ENCODE data around the gene ADAM20. TPM values are rescaled to one million over a fixed set of nuclear protein-coding genes. Genes with fewer than 3 reads are reported as not detected.

ADAM20 gene
- total and polyA plus RNA-seq, 4 donors = 0.01 to 2.6 (median 0.17) TPM

DNA sequence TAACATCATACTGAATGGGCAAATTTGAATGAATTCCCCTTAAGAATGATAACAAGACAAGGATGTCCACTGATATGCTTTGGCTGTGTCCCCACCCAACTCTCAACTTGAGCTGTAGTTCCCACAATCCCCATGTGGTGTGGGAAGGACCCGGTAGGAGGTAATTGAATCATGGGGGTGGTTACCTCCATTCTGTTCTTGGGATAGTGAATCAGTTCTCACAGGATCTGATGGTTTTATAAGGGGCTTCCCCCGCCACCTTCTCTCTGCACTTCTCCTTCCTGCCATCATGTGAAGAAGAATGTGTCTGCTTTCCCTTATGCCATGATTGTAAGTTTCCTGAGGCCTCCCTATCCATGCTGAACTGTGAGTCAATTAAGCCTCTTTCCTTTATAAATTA, 36.3 kb upstream of the ADAM20 start:
- Histone ChIP-seq H3K4me3 (ENCODE audit: low read depth in 1 of 3, low read length in 3 of 3) (no peak overlapping the region), H3K27ac (ENCODE audit: low read depth in 1 of 2, low read length in 2 of 2) (no peak overlapping the region), H3K9me3 (ENCODE audit: control insufficient read depth in 4 of 4, low read length in 3 of 4) (no peaks in the 10 kb centered on the region), H3K4me1 (ENCODE audit: control insufficient read depth in 4 of 4, insufficient read depth in 4 of 4, low read length in 3 of 4) (no peaks in the 10 kb centered on the region), H3K36me3 (ENCODE audit: control insufficient read depth in 4 of 4, insufficient read depth in 3 of 4, low read depth in 1 of 4, low read length in 3 of 4) (peaks cover 0 to 4% (median 2%) of the 10 kb centered on the region in 4 donors), H3K27me3 (ENCODE audit: control insufficient read depth in 4 of 4, insufficient read depth in 4 of 4, low read length in 3 of 4) (no peaks in the 10 kb centered on the region), H3K9ac (ENCODE audit: low read depth in 1 of 2, low read length in 2 of 2) (no peak overlapping the region)
- 94% methylated on average over 2 of the region's 2 CpGs for WGBS
- DNase-seq (ENCODE audit: low spot score) = no peak
- TF ChIP-seq RXRA (IDR thresholded peaks at IDR 0.05) = no peak
- TF ChIP-seq, protein P1, sequence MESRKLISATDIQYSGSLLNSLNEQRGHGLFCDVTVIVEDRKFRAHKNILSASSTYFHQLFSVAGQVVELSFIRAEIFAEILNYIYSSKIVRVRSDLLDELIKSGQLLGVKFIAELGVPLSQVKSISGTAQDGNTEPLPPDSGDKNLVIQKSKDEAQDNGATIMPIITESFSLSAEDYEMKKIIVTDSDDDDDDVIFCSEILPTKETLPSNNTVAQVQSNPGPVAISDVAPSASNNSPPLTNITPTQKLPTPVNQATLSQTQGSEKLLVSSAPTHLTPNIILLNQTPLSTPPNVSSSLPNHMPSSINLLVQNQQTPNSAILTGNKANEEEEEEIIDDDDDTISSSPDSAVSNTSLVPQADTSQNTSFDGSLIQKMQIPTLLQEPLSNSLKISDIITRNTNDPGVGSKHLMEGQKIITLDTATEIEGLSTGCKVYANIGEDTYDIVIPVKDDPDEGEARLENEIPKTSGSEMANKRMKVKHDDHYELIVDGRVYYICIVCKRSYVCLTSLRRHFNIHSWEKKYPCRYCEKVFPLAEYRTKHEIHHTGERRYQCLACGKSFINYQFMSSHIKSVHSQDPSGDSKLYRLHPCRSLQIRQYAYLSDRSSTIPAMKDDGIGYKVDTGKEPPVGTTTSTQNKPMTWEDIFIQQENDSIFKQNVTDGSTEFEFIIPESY (IDR thresholded peaks at IDR 0.05) = no peak
- TF ChIP-seq JUND (IDR thresholded peaks at IDR 0.05) = no peak
- no peak for TF ChIP-seq GABPA (IDR thresholded peaks at IDR 0.05 in 1 of 2, conservative IDR thresholded peaks at IDR 0.05 in 1 of 2)
- no peak for TF ChIP-seq HNF4G (IDR thresholded peaks at IDR 0.05)
- no peak for TF ChIP-seq YY1 (IDR thresholded peaks at IDR 0.05)
- TF ChIP-seq, protein P2, sequence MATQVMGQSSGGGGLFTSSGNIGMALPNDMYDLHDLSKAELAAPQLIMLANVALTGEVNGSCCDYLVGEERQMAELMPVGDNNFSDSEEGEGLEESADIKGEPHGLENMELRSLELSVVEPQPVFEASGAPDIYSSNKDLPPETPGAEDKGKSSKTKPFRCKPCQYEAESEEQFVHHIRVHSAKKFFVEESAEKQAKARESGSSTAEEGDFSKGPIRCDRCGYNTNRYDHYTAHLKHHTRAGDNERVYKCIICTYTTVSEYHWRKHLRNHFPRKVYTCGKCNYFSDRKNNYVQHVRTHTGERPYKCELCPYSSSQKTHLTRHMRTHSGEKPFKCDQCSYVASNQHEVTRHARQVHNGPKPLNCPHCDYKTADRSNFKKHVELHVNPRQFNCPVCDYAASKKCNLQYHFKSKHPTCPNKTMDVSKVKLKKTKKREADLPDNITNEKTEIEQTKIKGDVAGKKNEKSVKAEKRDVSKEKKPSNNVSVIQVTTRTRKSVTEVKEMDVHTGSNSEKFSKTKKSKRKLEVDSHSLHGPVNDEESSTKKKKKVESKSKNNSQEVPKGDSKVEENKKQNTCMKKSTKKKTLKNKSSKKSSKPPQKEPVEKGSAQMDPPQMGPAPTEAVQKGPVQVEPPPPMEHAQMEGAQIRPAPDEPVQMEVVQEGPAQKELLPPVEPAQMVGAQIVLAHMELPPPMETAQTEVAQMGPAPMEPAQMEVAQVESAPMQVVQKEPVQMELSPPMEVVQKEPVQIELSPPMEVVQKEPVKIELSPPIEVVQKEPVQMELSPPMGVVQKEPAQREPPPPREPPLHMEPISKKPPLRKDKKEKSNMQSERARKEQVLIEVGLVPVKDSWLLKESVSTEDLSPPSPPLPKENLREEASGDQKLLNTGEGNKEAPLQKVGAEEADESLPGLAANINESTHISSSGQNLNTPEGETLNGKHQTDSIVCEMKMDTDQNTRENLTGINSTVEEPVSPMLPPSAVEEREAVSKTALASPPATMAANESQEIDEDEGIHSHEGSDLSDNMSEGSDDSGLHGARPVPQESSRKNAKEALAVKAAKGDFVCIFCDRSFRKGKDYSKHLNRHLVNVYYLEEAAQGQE (IDR thresholded peaks at IDR 0.05) = no peak
- no peak for TF ChIP-seq FOXA1 (IDR thresholded peaks at IDR 0.05)
- TF ChIP-seq, protein P3, sequence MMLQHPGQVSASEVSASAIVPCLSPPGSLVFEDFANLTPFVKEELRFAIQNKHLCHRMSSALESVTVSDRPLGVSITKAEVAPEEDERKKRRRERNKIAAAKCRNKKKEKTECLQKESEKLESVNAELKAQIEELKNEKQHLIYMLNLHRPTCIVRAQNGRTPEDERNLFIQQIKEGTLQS (IDR thresholded peaks at IDR 0.05) = no peak
- TF ChIP-seq SP1 (IDR thresholded peaks at IDR 0.05) = no peak
- TF ChIP-seq, protein P4, sequence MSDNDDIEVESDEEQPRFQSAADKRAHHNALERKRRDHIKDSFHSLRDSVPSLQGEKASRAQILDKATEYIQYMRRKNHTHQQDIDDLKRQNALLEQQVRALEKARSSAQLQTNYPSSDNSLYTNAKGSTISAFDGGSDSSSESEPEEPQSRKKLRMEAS (IDR thresholded peaks at IDR 0.05) = no peak
- TF ChIP-seq RAD21 (IDR thresholded peaks at IDR 0.05) = no peak
- TF ChIP-seq TAF1 (conservative IDR thresholded peaks at IDR 0.05) = no peak
- TF ChIP-seq EGR1 (IDR thresholded peaks at IDR 0.05; ENCODE audit: low read depth in 2 of 2) = no peak
- TF ChIP-seq HNF4A (conservative IDR thresholded peaks at IDR 0.05) = no peak
- no peak for TF ChIP-seq FOXA2 (IDR thresholded peaks at IDR 0.05)
- TF ChIP-seq, protein P5, sequence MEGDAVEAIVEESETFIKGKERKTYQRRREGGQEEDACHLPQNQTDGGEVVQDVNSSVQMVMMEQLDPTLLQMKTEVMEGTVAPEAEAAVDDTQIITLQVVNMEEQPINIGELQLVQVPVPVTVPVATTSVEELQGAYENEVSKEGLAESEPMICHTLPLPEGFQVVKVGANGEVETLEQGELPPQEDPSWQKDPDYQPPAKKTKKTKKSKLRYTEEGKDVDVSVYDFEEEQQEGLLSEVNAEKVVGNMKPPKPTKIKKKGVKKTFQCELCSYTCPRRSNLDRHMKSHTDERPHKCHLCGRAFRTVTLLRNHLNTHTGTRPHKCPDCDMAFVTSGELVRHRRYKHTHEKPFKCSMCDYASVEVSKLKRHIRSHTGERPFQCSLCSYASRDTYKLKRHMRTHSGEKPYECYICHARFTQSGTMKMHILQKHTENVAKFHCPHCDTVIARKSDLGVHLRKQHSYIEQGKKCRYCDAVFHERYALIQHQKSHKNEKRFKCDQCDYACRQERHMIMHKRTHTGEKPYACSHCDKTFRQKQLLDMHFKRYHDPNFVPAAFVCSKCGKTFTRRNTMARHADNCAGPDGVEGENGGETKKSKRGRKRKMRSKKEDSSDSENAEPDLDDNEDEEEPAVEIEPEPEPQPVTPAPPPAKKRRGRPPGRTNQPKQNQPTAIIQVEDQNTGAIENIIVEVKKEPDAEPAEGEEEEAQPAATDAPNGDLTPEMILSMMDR (IDR thresholded peaks at IDR 0.05; ENCODE audit: low read depth, low read length, missing input control) = no peak
- no peak for TF ChIP-seq NR2F2 (IDR thresholded peaks at IDR 0.05)
